IMR-90 (cell line): Measurements from ENCODE around the gene ADCYAP1.

Experiments
- CEBPB ChIP-seq: IDR thresholded peaks from 2 replicates; pipeline ENCODE4 v1.6.1; 2012; ENCODE audit warnings: low read depth, low read length, improper control_type of control experiment
- MAFK ChIP-seq: IDR thresholded peaks from 2 replicates; pipeline ENCODE4 v1.6.1; 2012; ENCODE audit warnings: low read depth, low read length, improper control_type of control experiment
- MXI1 ChIP-seq: IDR thresholded peaks from 2 replicates; pipeline ENCODE4 v1.6.1; 2012; ENCODE audit warnings: low read depth, mild to moderate bottlenecking, low read length, moderate library complexity, borderline replicate concordance
- NFE2L2 ChIP-seq: fragments of 150-350 bp; IDR thresholded peaks from 2 replicates; pipeline ENCODE4 v1.6.1; 2016; ENCODE audit warnings: low read depth, mild to moderate bottlenecking, low read length
- POLR2A ChIP-seq: IDR thresholded peaks from 2 replicates; pipeline ENCODE4 v1.6.1; 2012; ENCODE audit warnings: mild to moderate bottlenecking, low read depth, low read length
- RAD21 ChIP-seq: IDR thresholded peaks from 2 replicates; pipeline ENCODE4 v1.6.1; 2012; ENCODE audit warnings: low read length, improper control_type of control experiment
- RCOR1 ChIP-seq: IDR thresholded peaks from 2 replicates; pipeline ENCODE4 v1.6.1; 2012; ENCODE audit warnings: mild to moderate bottlenecking, low read length, improper control_type of control experiment; ENCODE audit not compliant: insufficient replicate concordance
- SMC3 ChIP-seq: fragments of 150-350 bp; IDR thresholded peaks from 2 replicates; pipeline ENCODE4 v1.6.1; 2016; ENCODE audit warnings: low read depth, mild to moderate bottlenecking, antibody characterized with exemption, low read length, moderate library complexity
- TF ChIP-seq, protein P1 (sequence below): conservative IDR thresholded peaks from 2 replicates; pipeline ENCODE4 v1.5.1; 2012; ENCODE audit warnings: mild to moderate bottlenecking, low read depth, low read length, improper control_type of control experiment
- TF ChIP-seq, protein P2 (sequence below): fragments of 150-350 bp; IDR thresholded peaks from 2 replicates; pipeline ENCODE4 v1.6.1; 2017; ENCODE audit warnings: mild to moderate bottlenecking, antibody characterized with exemption, low read length, low read depth

DNA sequence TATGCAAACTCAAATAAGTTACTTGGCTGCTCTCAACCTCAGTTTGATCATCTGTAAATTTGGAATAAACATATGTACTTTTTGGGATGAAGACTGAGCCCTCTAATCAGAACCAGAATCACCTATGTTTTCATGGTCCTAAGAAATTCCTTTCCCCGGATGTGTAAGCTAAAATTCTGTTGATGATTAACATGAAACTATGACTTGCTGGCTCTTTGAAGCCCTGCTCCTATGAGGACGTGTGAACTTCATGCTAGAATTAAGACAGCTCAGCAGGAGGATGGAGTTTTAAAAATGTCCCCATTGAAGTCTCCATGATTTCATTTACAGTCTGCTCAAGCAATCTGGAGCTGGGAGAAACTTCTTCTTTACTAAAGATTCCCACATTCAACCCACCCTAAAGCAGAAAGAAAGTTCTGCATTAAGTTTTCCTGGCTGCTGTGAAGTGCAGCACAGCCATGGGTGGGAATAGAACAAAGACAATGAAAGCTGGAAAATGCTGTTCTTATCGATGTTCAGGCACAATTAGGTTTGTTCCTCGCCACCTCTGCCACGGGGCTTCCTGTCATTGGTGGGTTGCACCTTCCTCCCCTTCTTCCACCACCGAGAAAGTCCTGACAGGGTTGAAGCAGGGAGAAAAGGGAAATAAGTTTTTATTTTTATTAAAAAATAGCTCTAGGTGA, 50.9 kb downstream of the ADCYAP1 start:
- TF ChIP-seq POLR2A = no peak
- TF ChIP-seq, protein P1, sequence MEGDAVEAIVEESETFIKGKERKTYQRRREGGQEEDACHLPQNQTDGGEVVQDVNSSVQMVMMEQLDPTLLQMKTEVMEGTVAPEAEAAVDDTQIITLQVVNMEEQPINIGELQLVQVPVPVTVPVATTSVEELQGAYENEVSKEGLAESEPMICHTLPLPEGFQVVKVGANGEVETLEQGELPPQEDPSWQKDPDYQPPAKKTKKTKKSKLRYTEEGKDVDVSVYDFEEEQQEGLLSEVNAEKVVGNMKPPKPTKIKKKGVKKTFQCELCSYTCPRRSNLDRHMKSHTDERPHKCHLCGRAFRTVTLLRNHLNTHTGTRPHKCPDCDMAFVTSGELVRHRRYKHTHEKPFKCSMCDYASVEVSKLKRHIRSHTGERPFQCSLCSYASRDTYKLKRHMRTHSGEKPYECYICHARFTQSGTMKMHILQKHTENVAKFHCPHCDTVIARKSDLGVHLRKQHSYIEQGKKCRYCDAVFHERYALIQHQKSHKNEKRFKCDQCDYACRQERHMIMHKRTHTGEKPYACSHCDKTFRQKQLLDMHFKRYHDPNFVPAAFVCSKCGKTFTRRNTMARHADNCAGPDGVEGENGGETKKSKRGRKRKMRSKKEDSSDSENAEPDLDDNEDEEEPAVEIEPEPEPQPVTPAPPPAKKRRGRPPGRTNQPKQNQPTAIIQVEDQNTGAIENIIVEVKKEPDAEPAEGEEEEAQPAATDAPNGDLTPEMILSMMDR = no peak
- no peak for TF ChIP-seq RAD21
- TF ChIP-seq RCOR1 = no peak
- no peak for TF ChIP-seq MXI1
- TF ChIP-seq SMC3 = no peak
- no peak for TF ChIP-seq CEBPB
- no peak for TF ChIP-seq NFE2L2
- TF ChIP-seq MAFK = no peak
- TF ChIP-seq, protein P2, sequence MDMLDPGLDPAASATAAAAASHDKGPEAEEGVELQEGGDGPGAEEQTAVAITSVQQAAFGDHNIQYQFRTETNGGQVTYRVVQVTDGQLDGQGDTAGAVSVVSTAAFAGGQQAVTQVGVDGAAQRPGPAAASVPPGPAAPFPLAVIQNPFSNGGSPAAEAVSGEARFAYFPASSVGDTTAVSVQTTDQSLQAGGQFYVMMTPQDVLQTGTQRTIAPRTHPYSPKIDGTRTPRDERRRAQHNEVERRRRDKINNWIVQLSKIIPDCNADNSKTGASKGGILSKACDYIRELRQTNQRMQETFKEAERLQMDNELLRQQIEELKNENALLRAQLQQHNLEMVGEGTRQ = no peak
